Left lung (tissue), 10 donors: ENCODE results near the gene UBE2QL1. TPM values are rescaled to one million over a fixed set of nuclear protein-coding genes. Genes with fewer than 3 reads are reported as not detected.

ENCODE experiments used
- ATAC-seq: fragments of 200-7000 bp; cut with Tn5 transposase; one replicate; pipeline ENCODE4 v1.9.1; 2020; ENCODE audit warnings: moderate library complexity
- DNase-seq, 4 donors: peaks; one replicate each; pipeline ENCODE4 v3.0.0-alpha.2; 2013 to 2020
- H3K27ac ChIP-seq, 2 donors: fragments of 200-600 bp; sonication (generic) in 1 of 2; one replicate each; pipeline versions ENCODE4 v1.5.0 to v1.8.0; 2020 to 2021
- H3K27me3 ChIP-seq, 2 donors: fragments of 200-600 bp; sonication (generic) in 1 of 2; one replicate each; pipeline versions ENCODE4 v1.5.0 to v1.8.0; 2020 to 2021
- H3K36me3 ChIP-seq, 2 donors: fragments of 200-600 bp; sonication (generic) in 1 of 2; one replicate each; pipeline versions ENCODE4 v1.5.0 to v1.8.0; 2020 to 2021
- H3K4me1 ChIP-seq, 2 donors: fragments of 200-600 bp; one replicate each; pipeline ENCODE4 v1.8.0; 2021
- H3K4me3 ChIP-seq, 2 donors: fragments of 200-600 bp; sonication (generic) in 1 of 2; one replicate each; pipeline versions ENCODE4 v1.5.0 to v1.8.0; 2020 to 2021; ENCODE audit warnings: mild to moderate bottlenecking in 1 of 2
- H3K9me3 ChIP-seq, 2 donors: fragments of 200-600 bp; sonication (generic) in 1 of 2; one replicate each; pipeline versions ENCODE4 v1.5.0 to v1.8.0; 2020 to 2021
- intact Hi-C, 2 donors: fragments of 100-400 bp; cut with DNase I; formaldehyde crosslinking; loops; one replicate each; pipeline versions ENCODE4 v1.11.2 to v1.14.2; 2022
- polyA plus RNA-seq, 6 donors: library from polyadenylated mRNA; unstranded; fragments of 120-200 nt; gene quantifications; one replicate each; pipeline ENCODE4 v1.2.1, GENCODE V29; 2013; ENCODE audit not compliant: insufficient read length in 6 of 6
- total RNA-seq, 2 donors: library from RNA; stranded (reverse); fragmentation: NEBNext Ultra II Directional; extraction: Animal tissue kit (Norgen Biotek cat#: 25700); gene quantifications; one replicate each; pipeline ENCODE4 v1.2.1, GENCODE V29; 2021
- TF ChIP-seq, protein P1 (sequence below), 2 donors: fragments of 200-600 bp; sonication (generic) in 1 of 2; IDR thresholded peaks; one replicate each; pipeline versions ENCODE4 v1.5.0 to v1.8.0; 2021; ENCODE audit warnings: antibody characterized with exemption in 2 of 2
- donor health status: DM: no; HTN: yes; CAD: no.
- donor health status: DM: no; HTN: no; CAD: no.

UBE2QL1 gene
- total and polyA plus RNA-seq, 8 donors, result 0.05 to 0.32 (median 0.27) TPM

DNA sequence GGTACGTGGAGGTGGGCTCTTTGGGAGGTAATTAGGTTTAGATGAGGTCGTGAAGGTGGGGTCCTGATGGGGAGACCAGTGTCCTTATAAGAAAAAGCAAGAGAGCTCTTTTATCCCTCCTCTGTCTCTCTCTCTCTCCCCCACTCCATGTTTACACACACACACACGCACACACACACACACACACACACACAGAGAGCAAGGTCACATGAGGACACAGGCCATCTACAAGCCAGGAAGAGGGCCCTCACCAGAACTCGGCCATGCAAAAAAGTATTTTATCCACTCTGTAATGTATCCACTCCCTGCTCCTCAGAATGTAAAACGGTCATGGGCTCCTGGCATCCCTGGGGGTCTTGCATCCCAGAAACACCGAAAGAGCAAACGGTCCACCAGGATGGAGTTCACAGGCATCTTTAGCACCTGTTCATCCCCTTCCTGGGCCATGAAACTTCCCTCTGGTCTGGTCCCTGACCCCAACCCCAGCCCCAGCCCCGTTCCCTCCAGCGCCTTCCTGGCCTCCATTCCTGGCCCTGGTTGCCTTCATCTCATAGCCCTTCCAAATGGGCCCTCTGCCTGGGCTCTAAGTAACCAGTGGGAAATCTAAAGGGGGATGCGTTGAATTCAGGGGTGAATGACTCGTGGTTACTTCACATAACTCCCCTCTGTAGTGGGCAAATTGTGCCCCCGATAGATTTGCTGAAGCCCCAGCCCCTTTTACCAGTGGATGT, 95.3 kb downstream of the UBE2QL1 start:
- ATAC-seq (no peak), DNase-seq (no peak)
- Histone ChIP-seq H3K4me1 (no peaks in the 10 kb centered on the region), H3K27me3 (peaks cover 0 to 13% of the 10 kb centered on the region in 2 donors), H3K9me3 (no peaks in the 10 kb centered on the region), H3K4me3 (no peak overlapping the region), H3K36me3 (no peaks in the 10 kb centered on the region), H3K27ac (no peak overlapping the region)
- TF ChIP-seq, protein P1, sequence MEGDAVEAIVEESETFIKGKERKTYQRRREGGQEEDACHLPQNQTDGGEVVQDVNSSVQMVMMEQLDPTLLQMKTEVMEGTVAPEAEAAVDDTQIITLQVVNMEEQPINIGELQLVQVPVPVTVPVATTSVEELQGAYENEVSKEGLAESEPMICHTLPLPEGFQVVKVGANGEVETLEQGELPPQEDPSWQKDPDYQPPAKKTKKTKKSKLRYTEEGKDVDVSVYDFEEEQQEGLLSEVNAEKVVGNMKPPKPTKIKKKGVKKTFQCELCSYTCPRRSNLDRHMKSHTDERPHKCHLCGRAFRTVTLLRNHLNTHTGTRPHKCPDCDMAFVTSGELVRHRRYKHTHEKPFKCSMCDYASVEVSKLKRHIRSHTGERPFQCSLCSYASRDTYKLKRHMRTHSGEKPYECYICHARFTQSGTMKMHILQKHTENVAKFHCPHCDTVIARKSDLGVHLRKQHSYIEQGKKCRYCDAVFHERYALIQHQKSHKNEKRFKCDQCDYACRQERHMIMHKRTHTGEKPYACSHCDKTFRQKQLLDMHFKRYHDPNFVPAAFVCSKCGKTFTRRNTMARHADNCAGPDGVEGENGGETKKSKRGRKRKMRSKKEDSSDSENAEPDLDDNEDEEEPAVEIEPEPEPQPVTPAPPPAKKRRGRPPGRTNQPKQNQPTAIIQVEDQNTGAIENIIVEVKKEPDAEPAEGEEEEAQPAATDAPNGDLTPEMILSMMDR (IDR thresholded peaks at IDR 0.05), result no peak
- intact Hi-C loops, result no loop called here

Other genes starting within 250 kb of the UBE2QL1 start
- 10 to 100 TPM; 21.4 to 28.5 TPM for gene MED10, start 70.3 kb upstream of the UBE2QL1 start, total RNA-seq
- gene MED10, start 70.3 kb upstream of the UBE2QL1 start, polyA plus RNA-seq, result 10 to 100 TPM; 35.1 to 50.6 (median 41.7) TPM
- 10 to 100 TPM; 37.5 to 49.5 TPM for gene NSUN2, start 184.2 kb downstream of the UBE2QL1 start, total RNA-seq
- 10 to 100 TPM; 52.6 to 93.9 (median 61.4) TPM for gene NSUN2, start 184.2 kb downstream of the UBE2QL1 start, polyA plus RNA-seq
- gene SRD5A1, start 184.6 kb downstream of the UBE2QL1 start, total RNA-seq, result 10 to 100 TPM; 10.1 to 14.5 TPM
- gene SRD5A1, start 184.6 kb downstream of the UBE2QL1 start, polyA plus RNA-seq, result 10 to 100 TPM in 5 of 6 donors, 1 to 10 TPM in 1; 10.0 to 13.6 (median 12.5) TPM